ENCODE results near the gene TRMT2B.
"Not testable (repeated sequence)": the region's sequence is repeated elsewhere in the genome, so short reads cannot be mapped to it uniquely, and the experiment has no call there.

The TRMT2B gene, protein sequence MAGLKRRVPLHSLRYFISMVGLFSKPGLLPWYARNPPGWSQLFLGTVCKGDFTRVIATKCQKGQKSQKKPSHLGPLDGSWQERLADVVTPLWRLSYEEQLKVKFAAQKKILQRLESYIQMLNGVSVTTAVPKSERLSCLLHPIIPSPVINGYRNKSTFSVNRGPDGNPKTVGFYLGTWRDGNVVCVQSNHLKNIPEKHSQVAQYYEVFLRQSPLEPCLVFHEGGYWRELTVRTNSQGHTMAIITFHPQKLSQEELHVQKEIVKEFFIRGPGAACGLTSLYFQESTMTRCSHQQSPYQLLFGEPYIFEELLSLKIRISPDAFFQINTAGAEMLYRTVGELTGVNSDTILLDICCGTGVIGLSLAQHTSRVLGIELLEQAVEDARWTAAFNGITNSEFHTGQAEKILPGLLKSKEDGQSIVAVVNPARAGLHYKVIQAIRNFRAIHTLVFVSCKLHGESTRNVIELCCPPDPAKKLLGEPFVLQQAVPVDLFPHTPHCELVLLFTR

DNA sequence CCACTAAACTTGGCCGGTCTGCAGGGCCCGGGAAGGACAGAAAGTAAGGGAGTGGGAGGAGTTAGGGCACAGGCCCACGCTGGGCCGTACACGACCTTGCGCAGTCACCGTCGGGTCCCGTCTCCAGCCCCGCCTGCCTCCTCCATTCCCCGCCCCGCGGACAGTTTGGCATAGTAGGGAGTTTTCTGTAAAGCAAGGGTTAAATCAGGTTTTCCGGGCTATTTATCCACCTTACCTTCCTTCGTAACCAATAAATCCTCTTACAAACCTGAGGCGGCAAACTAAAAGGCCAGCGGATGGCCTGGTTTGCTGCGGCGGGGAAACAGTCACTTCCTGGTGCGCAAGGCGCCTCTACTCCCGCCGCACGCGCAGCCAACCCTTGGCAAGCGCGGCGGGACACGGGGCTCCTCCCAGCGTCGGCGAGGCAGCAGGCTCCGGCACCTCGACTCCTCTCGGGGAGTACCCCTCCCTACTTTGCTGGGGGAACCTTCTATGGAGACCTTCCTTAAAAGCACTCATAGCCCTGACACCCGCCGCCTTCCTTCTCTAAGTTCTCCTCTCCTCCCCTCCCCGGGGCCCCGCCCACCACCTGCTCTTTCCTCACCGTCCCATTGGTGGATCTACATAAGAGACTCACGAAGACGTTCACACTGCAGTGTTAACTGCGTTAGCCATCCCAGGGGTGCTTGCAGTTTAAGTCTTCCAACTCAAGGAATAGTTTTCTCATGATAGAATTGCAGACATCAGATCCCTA lies at the start of gene TRMT2B:
TRMT2B (minus strand) TSS at position 563 of the 754 bp plus-strand sequence. CDS start 9,822 bp downstream, outside the sequence.
- peak; percentile 34 for DNase-seq

DNA sequence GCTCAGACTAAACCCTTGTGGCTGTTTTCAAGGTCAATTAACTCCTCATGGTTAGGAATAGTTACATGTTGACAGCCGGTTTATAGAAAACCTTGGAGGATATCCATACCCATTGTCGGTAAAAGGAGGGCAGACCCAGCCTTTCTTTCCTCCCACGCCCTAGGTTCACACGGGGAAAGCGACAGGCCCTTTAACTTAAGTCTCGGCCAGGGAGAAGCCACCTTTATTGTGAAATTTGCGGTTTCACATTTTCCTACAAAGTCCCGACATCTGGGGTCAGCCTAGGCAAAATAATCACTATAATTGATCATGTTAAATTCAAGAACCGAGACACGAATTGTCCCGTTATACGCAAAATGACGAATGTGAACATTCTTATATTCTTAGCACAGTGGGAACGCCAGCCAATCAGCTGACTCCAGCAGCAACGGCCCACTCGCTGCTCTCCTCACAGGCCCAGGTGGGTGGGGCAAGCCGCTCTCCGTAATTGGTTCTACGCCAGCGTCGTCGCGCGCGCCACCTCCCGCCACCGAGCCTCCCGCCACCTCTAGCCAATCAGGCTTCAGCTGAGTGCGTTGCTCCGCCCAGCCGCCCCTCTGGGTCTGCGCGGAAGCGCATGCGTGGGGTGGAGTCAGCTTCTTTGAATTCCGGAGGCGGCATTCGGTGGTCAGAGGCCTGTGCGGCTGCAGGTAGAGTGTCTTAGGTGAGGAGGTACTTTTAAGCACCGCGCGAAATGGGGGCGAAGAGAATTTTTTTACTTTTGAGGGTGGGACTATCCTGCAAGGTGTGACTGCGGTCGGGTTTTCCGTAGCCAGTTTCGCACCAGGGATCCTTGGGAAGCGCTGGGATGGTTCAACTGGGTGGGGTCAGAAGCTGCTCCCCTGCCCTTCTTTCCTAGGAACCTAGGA lies 45.9 kb upstream of the TRMT2B start, which contains the start of gene CENPI:
CENPI (plus strand) TSS at position 659 of the 908 bp plus-strand sequence. CDS start 2,867 bp downstream, outside the sequence.
- DNase-seq = peak; percentile 67

DNA sequence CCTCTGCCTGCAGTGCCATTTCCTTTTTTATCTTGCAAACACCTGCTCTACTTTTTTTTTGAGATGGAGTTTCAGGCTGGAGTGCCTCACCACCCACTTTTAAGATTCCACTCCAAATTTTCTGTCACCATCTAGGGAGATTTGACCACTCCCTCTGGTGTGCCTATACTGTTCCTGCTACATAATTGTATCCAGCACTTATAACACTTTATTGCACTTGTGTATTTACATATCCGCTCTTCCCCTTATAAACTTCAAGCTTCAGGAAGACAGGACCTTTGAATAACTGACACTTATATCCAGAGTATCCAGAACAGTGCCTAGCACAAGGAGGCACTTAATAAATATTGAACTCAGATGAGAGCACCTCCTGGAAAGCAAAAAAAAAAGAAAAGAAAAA lies 39.9 kb upstream of the TRMT2B start:
- no peak for DNase-seq

DNA sequence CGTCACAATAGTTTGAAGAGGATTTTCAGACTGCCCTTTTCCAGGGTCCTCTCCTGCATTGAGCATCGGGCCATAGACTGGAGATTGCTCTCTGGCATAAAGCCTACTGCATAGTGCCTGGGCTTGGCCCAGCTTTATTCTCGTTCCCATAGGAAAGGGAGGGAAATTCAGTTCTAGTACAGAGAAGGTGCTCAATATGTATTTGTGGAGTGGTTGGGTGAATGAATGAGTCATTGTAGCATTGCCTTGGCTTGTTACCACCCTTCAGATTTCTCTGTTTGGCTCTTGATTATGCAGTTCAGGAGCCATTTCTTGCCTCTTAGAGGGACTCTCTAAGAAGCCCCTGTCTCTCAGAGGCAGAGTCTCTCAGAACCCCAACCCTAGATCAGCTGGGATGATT lies 29.3 kb upstream of the TRMT2B start:
- no peak for DNase-seq

DNA sequence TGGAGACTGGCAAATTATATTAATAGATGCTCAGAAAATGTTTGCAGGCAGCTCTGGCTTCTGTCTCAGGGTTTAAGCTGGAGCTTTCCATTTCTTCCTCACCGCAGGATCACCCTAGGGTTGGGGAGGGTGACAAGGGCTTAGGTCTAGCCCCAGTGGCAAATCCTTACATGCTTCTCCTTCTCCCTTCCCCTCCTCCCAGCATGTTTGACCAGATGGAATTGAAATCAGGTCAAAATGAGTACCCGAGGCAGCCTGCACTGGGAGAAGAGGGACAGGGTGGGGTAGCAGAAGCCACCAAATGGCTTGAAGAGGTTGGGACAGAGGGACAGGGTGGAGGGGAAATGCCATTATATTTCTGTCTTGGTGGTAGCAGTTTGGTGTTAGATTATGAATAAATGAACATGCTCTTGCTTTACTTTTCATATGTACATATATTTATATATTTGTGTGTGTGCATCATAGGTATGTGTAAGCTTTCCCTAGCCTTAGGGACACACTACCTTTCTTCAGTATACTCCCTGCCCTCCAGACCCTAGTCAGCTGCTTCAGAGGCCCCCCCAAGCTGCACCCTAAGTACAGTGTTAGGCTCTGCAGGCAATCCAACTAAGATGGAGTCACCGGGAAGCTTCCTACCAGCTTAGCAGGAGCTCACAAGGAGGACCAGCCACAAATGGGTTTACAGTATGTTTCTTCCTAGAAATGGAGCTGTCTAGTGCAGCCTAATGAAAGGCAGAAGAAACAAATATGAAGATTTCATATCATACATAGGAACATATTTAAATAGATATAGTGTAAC lies 28.6 kb upstream of the TRMT2B start:
- DNase-seq = no peak

DNA sequence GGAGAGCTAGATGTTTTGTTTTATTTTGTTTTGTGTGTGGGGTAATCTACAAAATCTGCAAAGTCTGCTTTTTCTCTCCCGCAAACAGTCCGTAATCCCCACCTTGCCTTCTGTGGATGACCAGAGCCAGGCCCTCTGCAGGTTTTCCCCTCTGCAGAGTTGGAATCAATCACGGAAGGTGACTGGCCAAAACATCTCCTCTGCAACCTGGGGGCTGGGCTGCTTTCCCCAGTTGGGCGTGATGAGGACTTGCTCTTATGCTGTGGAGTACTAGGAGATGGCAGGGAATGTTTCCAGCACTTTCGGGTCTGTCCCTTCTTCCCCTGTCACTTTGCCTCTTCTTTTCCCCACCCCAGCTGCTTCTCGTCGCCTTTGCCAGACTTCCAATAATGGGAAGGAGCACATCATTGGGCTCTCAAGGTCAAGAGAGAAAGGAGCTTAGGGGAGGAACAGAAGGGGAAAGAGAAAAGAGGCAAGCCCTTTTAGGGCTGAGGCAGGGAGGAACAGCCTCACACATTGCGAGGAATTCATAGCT lies 27.9 kb upstream of the TRMT2B start:
- no peak for DNase-seq

DNA sequence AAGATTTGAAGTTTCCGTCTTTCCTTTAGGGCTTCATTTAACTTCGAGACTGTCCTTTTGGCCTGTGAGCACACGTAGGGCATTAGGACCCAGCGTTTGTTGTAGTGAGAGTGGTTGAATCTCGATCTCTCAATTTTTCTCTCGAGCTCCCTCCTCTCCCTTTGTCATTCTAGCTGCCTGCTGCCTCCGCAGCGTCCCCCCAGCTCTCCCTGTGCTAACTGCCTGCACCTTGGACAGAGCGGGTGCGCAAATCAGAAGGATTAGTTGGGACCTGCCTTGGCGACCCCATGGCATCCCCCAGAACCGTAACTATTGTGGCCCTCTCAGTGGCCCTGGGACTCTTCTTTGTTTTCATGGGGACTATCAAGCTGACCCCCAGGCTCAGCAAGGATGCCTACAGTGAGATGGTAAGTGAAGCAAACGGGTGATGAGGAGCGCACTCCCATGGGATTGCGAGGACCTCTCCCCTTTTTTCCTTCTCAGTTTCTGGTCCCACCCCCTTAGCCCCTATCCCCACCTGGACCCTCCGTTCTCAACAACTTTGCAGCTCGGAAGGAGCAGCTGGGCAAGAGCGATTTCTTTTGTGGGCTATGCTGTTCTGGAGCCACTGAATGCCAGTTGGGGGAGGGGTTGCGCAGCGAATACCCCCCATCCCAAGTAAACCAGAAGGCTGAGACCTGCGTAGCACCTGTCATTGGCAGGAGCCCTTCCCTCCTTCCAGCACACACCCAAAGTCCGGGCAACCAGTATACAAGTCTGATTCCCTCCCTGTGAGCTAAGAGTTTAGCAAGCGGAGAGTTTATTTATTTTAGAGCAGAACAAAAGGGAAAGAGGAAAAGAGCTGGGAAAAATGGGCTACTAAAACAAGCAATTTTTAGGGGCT lies 27.0 kb upstream of the TRMT2B start, which contains the start of gene TMEM35A:
TMEM35A (plus strand) TSS at position 164 of the 883 bp plus-strand sequence; CDS start at position 288, 124 bp downstream.
- DNase-seq = no peak

DNA sequence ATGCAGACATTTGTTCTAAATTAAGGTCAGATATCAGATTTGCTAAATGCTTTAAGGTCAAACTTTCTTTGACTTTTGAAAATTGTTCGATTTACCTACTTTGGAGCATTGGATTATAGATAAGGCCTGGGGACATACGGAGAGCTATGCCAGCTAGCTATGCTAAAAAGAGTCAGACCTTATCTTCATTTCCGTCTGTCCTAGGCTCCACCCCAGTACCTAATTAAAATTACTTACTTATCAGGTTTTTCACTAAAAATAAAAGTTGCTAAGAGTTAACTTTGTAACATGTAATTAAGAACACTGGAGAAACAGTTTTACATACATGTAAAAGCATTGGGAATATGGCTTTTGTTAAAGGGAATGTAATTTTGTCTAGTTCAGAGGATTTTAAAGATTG lies 19.7 kb upstream of the TRMT2B start:
- DNase-seq = no peak

DNA sequence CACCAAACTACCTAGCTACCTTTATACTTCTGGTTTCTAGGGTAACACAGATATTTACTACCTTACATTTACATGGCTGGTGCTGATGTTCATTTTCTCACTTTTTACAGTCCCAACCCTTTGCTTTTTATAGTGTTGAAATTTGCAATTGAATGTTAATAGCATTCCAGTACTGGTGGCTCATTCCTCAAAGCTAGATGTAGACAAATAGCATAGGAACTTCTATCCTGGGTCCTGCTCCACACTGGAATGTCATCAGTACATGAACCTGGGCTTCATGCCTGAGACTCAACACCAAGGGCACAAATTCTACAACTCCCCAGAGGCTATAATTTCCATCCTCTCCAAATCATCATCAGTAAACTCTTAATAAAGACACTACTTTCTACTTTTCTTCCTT lies 10.3 kb upstream of the TRMT2B start:
- DNase-seq = no peak

DNA sequence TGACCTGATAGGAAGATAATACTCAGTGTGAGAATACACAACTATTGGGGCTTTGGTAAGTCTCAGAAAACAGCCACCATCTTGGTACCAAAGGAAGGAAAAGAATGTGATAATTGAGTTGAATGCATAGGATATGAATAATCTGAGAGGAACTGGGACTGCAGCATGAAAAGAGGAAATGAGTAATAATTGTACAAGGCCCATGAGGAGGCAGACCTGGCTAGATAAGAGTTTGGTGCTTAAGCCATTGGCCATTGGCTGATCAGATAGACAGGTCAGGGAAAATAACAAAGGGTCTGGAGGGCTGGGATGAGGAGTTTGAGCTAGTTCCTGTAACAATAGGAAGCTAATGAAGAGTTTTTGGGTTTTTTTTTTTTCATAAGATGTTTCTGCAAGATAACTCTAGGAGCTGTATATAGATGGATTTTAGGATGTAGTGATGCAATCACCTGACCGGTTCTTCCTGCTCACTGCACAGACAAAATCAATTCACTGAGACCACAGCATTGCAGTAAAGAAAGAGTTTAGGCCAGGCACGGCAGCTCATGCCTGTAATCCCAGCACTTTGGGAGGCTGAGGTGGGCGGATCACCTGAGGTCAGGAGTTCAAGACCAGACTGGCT lies 5.3 kb upstream of the TRMT2B start:
- no peak for DNase-seq

DNA sequence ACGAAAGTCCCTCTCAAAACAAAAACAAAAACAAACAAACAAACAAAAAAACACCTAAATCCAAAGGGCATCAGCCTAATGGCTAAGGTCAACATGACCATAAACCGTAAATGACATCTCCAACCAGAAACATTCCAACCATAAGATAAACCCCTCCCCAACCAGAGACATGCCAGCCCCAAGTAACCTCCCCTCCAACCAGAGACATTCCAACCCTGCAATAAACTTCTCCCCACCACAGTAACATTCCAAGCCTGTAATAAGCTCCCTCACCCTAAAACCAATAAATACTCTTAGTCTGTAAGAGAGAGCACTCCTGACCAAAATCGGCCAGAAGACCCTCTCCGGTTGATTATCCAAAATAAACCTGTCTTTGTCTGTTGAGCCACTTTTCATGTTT lies 4.6 kb upstream of the TRMT2B start:
- not testable (repeated sequence) for DNase-seq

DNA sequence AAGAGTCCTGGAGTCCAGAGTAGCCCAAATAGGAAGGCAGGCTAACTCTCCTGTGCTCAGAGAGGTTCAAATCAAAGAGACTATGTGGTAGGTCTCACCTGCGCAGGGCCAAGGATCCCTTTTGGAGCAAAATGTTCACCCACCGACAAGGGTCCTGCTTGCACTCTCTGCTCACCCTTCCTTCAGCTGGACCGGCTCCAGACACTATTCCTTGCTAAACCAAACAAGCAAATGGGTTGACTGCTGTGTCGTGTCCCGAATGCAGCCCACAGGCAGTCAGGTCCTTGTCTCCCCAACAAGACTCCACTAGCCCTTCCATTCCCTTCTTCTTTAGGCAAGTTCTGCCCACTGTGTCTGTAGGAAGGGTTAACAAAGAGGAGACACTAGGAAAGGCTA lies 760 bp downstream of the TRMT2B start:
- DNase-seq = no peak

DNA sequence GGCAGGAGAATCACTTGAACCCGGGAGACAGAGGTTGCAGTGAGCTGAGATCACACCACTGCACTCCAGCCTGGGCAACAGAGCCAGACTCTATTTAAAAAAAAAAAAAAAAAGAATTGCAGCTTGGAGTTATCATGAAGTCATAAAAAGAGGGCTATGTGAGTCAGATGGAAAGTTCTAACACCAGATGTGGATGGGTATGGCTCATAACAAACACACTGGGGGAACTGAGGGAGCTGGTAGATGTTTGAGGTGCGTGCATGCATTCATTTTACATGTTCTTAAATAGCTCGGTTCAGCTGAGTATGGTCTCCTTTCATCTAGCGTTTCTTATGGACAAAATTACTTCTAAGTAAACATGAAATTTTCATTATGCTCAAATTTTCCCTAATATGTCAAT lies 11.7 kb downstream of the TRMT2B start:
- DNase-seq = no peak

DNA sequence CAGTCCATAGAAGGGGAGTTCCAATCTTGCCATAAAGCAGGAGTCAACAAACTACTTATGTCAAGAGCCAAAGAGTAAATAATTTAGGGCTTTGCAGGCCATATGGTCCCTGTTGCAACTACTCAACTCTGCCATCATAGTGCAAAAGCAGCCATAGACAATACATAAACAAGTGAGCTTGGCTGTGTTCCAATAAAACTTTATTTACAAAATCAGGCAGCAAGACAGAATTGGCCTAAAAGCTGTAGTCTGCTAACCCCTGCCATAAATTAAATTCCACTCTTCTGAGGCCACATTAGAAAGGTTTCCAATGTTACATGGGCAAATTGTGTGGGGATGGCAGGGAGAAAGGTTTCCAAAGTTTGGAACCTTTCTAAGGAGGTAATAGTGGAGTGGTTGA lies 14.7 kb downstream of the TRMT2B start:
- DNase-seq = no peak

DNA sequence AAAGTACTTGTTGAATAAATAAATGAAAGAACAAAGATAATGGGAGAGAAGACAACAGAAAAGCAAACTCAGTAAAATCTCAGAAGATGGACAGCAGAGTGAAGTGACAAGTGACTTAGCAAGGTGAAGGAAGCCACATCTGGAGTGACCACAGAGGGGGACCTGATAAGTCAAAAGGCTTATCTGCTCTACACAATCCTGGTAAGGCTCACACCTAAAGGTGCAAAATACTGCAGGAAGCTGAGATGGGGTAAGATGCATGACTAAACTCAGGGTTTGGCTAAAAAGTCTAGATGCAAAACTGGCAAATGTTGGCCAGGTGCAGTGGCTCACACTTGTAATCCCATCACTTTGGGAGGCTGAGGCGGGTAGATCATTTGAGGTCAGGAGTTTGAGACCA lies 22.2 kb downstream of the TRMT2B start:
- DNase-seq = no peak

DNA sequence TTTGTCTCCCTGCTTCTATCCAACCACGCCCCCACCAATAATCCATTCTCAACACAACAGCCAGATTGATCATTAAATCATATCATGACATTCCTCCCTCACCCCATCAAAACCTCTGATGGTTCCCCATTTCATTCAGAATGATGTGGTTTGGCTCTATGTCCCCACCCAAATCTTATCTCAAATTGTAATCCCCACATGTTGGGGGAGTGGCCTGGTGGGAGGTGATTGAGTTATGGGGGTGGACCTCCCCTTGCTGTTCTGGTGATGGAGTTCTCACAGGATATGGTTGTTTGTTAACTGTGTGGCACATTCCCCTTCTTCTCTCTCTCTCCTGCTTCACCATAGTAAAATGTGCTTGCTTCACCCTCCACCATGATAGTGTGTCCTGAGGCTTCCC lies 23.3 kb downstream of the TRMT2B start:
- no peak for DNase-seq

DNA sequence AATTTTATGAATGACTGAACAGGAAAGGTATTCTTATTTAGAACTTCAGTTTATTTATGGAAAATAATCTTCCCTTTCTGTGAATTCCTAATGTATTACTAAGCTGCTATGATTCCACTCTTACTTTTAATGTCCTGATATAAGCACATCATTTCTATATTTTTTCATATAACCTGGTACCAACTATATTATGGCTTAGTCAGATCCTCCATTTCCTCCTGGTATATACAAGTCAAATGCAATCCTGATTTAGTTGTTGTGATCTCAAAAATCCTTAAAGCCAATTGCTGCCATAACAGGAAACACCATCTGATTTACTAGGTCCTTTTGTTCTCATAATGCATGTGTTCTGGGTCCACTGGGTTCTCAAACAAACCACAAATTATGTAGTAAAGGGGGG lies 26.8 kb downstream of the TRMT2B start:
- no peak for DNase-seq

DNA sequence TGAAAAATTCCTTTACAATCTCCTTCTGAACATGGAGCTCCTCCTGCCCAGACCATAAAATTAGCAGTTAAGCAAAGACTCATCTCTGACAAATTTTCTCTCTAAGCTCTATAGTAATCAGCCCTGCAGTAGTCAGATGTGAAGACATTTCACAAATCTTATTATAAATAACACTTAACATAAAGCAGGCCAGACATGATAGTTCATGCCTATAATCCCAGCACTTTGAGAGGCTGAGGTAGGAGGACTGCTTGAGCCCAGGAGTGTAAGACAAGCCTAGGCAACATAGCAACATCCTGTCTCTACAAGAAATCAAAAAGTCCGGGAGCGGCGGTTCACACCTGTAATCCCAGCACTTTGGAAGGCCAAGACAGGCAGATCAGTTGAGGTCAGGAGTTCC lies 29.9 kb downstream of the TRMT2B start:
- DNase-seq = no peak

DNA sequence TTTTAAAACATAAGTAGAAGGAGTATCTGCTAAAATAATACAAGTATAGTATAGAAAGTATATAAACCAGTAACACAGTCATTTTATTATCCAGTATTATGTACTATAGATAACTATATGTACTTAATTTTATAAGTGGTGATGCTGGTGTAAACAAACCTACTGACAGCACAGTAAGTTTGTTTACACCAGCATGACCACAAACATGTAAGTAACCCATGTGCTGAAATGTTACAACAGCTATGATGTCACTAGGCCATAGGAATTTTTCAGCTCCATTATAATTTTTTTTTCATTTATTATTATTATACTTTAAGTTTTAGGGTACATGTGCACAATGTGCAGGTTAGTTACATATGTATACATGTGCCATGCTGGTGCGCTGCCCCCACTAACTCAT lies 39.9 kb downstream of the TRMT2B start:
- not testable (repeated sequence) for DNase-seq

DNA sequence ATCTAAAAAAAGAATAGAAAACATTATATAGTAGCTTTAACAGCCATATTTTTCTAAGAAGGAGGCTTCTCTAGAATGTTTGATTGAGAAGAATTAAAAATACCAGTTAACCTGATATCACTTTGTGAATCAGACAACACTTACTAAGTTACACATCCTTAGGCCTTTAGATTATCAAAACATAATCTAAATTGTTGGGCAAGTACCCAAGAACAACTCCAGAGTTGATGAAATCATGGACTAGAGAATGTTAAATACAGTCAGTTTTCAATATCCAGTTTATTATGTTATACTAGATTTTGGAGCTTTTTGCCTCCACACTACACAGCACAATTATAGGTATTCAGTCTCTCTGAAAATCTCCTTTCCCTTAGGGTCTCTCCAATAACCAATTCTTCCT lies 42.8 kb downstream of the TRMT2B start:
- DNase-seq = no peak

All from NCI-H524 treated with DMSO at 0.1 percent for 48 hours (cell line).